Hepatocyte (in vitro differentiated cells): Measurements from ENCODE around the gene ITPRID2.

Source experiments
- CTCF ChIP-seq: fragments of 200-600 bp; sonication (generic); IDR thresholded peaks from 2 replicates; pipeline ENCODE4 v1.5.1; 2016; ENCODE audit warnings: antibody characterized with exemption, mild to moderate bottlenecking; ENCODE audit not compliant: poor library complexity
- EZH2phosphoT487 ChIP-seq: fragments of 200-600 bp; sonication (generic); IDR thresholded peaks from one replicate; pipeline ENCODE4 v1.6.1; 2018; ENCODE audit warnings: antibody characterized with exemption, mild to moderate bottlenecking, low read depth, moderate library complexity; ENCODE audit not compliant: unreplicated experiment, severe bottlenecking

DNA sequence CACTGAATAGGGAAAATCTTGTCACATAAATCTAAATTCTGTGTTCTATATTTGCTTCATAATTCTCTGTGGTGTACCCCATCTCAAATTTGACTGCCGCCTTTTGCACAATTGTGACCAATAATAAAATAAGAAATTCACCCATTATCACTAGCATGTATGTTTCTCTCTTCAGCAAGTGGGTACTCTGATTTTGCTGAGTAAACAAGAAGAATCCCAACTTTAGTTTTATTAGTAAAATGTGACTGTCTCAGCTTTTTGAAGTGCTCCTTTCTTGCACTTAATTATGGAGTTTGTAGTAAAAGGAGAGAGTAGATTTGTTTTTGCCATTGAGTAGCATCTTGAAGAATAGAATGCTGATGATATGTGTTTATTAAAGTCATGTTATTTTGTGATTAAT, 16.1 kb downstream of the ITPRID2 start:
- TF ChIP-seq CTCF: no peak
- TF ChIP-seq EZH2phosphoT487: no peak
